NCI-H1048 (cell line): ENCODE results near the gene CCSER1.

Experiments
- DNase-seq: peaks from one replicate; lab custom pipeline; 2025; lab: John Stamatoyannopoulos, UW

CCSER1 gene

DNA sequence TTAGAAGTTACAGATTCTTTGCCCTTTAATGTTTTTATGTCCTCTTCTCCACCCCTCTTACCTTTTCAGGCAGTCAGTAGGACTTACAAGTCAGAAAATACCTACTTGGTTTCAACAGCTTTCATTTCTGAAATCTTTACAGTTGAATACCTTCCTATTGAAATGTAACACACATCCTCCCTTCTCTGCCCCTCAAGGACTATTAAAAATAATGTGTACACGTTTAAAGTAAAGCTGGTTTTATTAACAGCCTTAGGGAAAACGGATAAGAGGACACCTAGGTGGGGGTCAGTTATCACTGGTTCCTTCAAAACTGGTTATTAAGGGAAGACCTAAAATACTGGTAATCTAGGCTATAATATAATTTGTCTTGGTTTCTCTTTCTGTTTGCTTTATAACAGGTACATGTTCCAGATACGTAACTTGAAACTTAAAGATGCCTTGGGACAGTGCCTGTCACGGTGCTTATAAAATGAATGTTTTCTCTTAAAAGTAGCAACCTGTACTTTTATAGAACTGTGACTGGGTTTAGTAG lies 1.8 kb downstream of the CCSER1 start:
- no peak for DNase-seq

GRCh38 chr4:90130076-90130475 lies 2.9 kb downstream of the CCSER1 start:
- no peak for DNase-seq

GRCh38 chr4:90137555-90137954 lies 10.4 kb downstream of the CCSER1 start:
- DNase-seq: no peak

- DNase-seq: peak; percentile 92
Measured at GRCh38 chr4:90142081-90142480, 14.9 kb downstream of the CCSER1 start.

DNA sequence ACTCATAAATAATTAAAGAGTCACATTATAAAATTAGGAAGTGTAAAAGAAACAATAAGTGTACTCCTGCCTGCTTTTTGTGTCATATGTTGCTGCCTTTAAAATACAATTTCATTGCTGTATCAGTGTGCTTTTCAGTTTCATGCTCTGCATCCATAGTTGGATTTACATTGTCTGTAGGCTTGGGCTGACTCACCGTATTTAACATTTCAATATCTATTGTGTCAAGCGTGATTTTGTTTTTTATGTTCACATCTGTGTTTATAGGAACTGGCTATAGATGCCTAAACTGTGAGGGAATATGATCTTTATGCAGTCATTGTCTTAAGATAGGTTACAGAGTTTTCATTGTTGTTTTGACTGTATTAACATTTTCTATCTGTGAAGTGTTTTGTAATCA lies 18.1 kb downstream of the CCSER1 start:
- DNase-seq: no peak

DNA sequence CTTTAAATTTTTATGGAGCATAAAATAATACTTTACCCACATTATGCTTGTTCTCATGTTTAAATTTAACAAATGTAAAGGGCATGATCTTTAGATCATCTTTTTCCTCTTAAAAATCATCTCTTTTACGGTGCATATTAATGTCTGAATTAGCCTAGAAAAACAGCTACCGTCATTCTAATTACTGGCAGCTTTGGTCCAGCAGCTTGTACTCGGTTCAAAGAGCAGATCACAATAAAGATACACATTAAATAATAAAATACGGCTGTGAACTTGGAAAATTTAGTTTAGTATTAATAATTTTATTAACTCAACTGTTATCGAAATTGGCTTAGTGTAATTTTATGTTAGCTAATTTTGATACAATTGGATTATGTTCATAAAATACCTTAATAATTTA lies 19.1 kb downstream of the CCSER1 start:
- no peak for DNase-seq

- DNase-seq: no peak
Measured at GRCh38 chr4:90148574-90149148, 21.5 kb downstream of the CCSER1 start.

GRCh38 chr4:90152024-90152423 lies 24.8 kb downstream of the CCSER1 start:
- no peak for DNase-seq

DNA sequence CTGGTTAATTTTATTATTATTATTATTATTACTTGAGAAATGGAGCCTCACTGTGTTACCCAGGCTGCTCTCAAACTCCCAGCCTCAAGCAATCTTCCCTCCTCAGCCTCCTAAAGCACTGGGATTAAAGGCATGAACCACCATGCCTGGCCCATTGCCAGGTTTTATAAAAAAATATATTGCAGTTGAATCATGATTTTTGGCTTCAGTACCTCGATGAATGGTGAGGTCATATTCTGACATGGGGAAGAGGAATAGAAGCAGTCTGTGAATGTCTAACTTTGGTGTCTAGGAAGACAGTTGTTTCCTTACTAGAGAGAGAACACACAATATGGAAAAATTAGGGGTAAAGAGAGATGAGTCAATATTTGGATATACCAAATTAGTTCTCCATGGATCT lies 32.0 kb downstream of the CCSER1 start:
- DNase-seq: no peak

GRCh38 chr4:90160044-90160443 lies 32.9 kb downstream of the CCSER1 start:
- no peak for DNase-seq

DNA sequence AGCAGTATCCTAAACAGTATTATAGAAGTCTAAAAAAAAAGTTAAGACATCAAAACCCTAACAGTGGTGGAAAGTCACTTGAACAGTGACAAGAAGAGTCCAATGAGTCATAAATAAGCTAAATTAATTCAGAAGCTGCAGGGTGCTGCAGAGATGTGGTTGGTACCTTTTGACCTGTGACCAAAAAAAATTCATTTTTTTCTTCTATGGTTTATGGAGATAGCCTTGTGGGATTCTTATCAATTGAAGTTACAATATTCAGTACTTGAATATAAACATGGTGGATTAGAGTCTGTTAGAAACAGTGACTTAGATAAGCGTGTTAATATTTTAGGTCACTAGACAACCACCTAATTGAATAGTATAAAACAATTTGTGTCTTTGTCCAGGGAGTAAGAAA lies 35.4 kb downstream of the CCSER1 start:
- no peak for DNase-seq

DNA sequence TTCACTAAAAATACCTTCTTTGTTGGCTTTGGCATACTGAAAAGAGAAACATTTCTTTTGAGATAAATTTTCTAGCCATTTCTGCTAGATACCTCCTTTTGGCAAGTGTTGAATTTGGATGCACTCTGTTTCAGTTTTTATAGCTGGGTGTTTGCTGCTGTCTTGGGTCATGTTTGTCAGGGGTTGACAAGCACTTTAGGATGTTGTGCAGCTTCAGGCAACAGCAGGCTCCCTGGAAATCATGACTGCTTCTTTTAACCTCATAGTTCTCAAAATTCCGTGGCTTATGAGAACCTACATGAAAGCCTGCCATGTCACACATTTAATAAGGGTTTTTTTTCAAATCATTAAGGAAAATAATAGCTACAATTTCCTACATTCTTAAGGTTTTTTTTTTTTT lies 36.7 kb downstream of the CCSER1 start:
- no peak for DNase-seq

DNA sequence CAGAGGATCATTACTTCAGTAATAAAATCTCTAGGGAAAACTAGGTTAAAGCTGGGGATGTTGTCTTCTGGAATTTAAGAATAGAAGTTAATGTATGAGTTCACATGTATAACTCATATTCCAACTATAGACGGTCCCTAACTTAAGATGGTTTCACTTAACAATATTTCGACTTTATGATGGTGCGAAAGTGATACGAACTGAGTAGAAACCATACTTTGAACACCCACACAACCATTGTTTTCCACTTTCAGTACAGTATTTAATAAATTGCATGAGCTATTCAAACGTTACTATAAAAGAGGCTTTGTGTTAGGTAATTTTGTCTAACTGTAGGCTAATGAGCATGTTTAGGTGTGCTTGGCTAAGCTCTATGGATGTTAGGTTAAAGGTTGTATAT lies 38.7 kb downstream of the CCSER1 start:
- DNase-seq: no peak

GRCh38 chr4:90171491-90171890 lies 44.3 kb downstream of the CCSER1 start:
- DNase-seq: no peak

DNA sequence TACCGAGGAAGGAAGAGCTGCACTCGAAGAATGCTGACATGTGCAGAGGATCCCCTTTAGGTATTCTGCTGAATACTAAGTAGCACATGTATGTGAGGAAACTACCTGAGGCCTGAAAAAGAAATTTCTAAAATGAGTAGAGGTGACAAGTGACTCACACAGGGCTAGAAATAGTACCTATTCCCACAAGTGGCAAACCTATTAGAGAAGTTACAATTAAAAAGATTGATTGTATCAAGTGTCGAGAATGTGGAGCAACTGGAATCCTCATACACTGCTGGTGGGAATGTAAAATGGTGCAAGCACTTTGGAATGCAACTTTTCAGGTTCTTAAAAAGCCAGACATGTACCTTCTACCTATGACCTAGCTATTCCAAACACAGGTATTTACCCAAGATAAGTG lies 47.4 kb downstream of the CCSER1 start:
- DNase-seq: no peak

DNA sequence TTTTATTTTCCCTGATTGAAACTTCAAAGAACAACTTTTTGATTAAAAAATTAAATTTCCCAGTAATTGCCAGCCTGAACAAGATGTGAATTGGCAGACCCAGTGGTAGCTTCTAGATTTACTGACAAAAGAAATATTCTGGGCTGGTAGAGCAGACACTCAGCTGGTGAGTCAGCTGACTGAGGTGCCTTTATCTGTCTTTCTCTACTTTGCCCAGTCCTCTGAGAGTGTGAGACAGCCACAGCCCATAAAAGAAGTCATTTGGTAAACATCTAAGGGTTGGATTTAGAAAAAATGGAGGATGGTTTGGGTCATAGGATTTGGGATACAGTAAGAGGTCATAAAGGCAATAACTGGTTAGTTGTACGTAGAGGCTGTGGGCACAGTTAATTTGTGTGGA lies 54.5 kb downstream of the CCSER1 start:
- DNase-seq: no peak

DNA sequence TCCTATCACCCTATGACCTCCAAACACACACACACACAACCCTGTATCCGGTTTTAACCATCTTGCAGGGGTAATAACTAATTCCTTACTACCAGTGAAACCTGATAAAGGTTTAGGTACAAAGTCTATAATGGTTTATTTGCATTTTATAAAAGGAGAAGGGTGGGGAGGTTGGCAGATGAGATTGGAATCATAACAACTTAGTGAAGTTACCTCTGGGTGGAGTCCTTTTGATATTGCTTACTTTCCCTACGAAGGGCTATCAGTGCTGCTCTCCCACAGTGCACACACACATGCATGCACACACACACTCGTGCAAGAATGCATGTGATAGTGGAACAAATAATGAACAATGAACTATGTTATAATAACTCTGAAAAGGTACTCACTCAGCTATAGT lies 56.1 kb downstream of the CCSER1 start:
- no peak for DNase-seq

DNA sequence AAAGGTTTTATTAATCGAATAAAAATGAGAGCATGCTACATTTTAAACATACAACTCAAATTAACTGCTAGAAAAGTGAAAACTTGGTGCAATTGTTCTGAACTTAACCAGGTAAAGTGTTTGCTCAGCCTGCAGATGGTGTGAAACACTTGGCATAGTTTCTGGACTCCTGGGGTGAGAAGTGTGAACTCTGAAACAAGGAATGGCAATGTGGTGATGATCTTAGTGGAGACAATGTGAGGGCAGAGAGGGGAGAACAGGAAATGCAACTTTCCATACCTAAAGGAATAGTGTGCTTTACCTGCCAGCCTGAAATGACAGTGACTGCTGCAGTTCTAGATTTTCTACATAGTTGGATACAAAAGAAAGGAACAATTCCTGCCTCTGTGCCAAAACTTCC lies 57.4 kb downstream of the CCSER1 start:
- DNase-seq: no peak

- no peak for DNase-seq
Measured at GRCh38 chr4:90185416-90185815, 58.2 kb downstream of the CCSER1 start.

GRCh38 chr4:90186229-90186628 lies 59.0 kb downstream of the CCSER1 start:
- no peak for DNase-seq

- no peak for DNase-seq
Measured at GRCh38 chr4:90187148-90187884, 60.1 kb downstream of the CCSER1 start.

- DNase-seq: no peak
Measured at GRCh38 chr4:90189178-90189577, 62.0 kb downstream of the CCSER1 start.

GRCh38 chr4:90189946-90190345 lies 62.8 kb downstream of the CCSER1 start:
- no peak for DNase-seq

DNA sequence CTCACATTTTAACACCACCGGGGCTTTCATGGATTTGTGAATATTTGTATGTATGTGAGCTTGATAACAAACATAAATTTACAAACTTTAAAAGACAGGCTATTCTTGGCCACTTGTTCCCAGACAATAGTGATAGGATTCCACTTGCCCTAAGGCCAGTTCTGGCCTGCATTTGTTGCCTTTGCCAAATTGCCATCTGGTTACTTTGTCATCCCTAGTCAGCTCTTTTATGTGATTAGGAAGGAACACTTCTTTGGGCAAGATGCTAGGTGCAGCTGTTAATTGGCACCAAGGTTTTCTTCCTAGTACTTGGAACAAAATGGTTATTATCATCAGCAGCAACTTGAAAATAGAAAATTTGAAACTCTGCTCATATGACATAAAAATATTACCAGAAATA lies 63.3 kb downstream of the CCSER1 start:
- DNase-seq: no peak
